GM21529 (cell line): ENCODE measurements around the gene C6orf47.

Source experiments
- ATAC-seq: cut with Tn5 transposase; IDR thresholded peaks from one replicate; pipeline ENCODE4 v1.9.1; 2021; ENCODE audit not compliant: unreplicated experiment

C6orf47 gene

DNA sequence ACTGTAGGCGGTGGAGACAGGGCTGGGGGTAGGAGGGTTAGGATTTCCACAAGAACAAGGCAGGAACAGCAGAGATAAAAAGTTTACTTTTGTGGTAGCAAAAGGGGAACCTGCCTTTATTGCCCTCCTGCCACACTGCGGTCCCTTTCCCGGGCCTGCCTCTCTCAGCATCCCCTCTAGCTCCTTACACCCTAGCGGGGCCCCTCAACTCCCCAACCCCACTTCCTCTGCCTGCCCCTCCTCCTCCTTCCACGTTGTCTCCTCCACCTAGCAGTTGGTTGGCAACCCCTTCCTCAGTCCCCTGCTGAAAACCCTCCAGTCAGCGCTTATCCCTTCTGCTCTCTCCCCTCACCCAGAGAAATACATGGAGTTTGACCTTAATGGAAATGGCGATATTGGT is 44.8 kb downstream of the C6orf47 start:
- no peak for ATAC-seq

DNA sequence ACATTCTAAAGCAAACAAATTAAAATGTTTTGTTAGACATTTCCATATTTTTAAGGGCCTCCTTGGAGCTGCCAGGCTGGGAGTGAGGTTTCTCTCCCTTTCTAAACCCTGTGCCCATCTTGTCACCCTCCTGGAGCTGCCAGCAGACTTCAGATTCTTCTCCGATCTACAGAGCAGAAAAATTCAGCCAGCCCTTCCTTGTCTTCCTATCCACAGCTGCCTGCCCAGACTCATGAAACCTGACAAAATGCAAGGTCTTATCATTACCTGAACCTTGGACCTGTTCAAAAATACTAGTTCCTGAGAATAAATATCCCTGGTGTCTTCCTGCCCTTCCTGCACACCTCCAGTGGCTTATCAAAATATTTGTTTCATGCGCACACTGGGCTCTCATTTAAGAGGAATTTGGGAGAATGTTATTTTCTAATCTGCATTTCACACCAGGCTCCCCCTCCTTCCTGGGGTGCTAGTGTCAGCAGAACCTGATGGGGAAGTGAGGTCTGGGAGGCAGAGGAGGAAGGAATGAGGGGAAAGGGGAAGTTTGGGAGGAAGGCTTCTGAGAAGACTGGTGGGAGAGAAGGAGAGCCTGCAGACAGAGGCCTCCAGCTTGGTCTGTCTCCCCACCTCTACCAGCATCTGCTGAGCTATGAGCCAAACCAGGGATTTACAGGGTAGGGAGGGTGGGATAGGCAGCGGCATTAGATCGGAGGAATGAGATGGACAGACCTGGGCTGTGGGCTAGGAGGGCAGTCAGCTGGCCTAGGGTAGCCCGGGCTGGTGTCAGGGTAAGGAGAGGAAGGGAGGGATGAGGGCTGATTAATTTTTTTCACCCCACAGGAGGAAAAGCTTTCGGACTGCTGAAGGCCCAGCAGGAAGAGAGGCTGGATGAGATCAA is 45.6 kb downstream of the C6orf47 start, which contains the start of gene AIF1:
Gene AIF1, plus strand, starts transcription at position 551 of the 895 bp plus-strand sequence. Its CDS starts 96 bp downstream, at position 647.
- no peak for ATAC-seq

DNA sequence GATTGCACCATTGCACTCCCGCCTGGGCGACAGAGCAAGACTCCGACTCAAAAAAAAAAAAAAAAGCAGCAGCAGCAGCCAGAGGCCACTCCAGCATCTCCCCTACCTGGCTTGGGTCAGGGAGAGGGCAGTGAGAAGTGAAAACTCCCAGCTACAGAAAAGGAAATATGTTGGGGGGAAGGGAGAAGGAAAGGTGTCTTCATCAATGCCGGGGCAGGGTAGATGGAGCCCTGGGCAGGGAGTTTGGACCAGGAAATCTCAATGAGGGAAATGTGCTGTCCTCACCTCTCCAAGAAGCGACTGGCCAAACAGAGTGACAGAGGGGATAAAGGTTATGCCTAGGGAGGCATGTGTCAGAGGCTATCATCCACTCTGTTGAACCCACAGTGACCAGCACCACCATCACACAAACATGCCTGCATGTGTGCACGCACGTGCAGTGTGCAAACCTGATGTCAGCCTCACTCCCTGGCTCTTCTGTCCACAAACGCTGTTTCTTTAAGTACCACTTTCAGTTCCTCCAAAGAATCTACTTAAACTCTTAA is 46.4 kb downstream of the C6orf47 start:
- no peak for ATAC-seq

DNA sequence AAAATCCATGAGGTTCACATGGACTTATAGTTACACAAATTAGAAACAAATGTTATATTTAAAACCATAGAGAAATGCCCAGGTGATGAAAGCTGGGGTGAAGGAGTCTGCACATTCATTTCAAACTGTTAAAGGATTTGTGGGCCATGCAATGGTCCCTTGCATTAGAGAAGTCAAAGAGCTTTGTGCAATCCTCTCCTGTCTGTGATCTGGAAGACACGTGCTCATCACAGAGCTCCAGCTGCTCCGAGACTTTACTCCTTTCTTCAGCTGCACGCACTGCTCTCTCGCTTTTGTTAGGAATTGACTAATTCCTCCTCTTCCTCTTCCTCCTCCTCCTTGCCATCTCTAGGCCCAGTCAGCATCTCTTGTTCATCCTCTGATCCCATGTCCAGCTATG is 49.6 kb downstream of the C6orf47 start:
- ATAC-seq: no peak

DNA sequence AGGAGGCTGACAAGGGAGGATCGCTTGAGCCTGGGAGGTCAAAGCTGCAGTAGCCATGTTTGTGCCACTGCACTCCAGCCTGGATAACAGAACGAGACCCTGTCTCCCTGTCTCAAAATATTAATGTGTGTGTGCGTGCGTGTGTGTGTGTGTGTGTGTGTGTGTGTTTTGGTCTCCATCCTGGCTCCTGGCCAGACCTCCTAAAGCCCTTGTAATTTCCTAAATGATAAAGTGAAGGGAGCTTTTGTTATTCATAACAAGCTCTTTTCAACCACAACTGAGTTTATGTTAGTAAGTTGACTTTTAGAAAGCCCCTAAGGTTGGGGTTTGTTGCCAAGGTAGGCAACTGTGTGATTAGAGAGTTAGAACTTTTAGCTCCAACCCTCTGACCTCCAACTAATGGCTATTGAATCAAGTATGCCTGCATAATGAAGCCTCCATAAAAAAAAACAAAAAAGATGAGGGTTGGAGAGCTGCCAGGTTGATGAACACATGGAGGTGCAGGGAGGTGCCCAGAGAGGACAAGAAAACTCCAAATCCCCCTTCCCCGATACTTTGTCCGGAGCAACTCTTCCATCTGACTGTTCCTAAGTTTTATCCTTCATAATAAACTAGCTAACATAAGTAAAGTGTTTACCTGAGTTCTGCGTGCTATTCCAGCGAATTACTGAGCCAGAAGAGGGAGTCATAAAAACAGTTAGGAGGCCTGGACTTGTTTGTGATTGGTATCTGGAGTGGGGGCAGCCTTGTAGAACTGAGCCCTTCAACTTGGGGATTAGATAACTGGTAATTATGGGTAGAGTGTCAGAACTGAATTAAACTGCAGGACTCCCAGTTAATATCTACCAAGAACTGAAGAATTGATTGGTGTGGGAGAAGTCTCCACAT is 50.8 kb downstream of the C6orf47 start:
- ATAC-seq: no peak
